Keratinocyte (primary cell): ENCODE measurements around the gene DPYSL4. TPM values are rescaled to one million over a fixed set of nuclear protein-coding genes. Genes with fewer than 3 reads are reported as not detected.

Experiments
- DNase-seq: peaks from one replicate; pipeline ENCODE4 v3.0.0-alpha.2; 2011; ENCODE audit warnings: low read depth, missing footprints, low spot score
- FAIRE-seq: peaks from 2 replicates; lab custom pipeline; 2011; peaks lifted over from hg19 to GRCh38; lab: Jason Lieb, UNC
- H2AFZ ChIP-seq: 2 replicates; pipeline ENCODE4 v1.6.0; 2012; ENCODE audit warnings: low read length, control low read depth, inconsistent platforms; ENCODE audit not compliant: control insufficient read depth
- H3K27ac ChIP-seq: 2 replicates; pipeline ENCODE4 v1.5.1; 2011; ENCODE audit warnings: low read length; ENCODE audit not compliant: control insufficient read depth, insufficient read depth
- H3K27me3 ChIP-seq: 3 replicates; pipeline ENCODE4 v1.6.0; 2011; ENCODE audit warnings: low read length; ENCODE audit not compliant: control insufficient read depth, insufficient read depth; ENCODE audit errors: extremely low read depth
- H3K36me3 ChIP-seq, 2 experiments: 2 replicates in 1 of 2; 3 replicates in 1 of 2; pipeline ENCODE4 v1.5.1; 2011; ENCODE audit warnings: low read length in 2 of 2, mild to moderate bottlenecking in 1 of 2; ENCODE audit not compliant: control insufficient read depth in 2 of 2, insufficient read depth in 2 of 2; ENCODE audit errors: extremely low read depth in 1 of 2
- H3K4me1 ChIP-seq: 3 replicates; pipeline ENCODE4 v1.5.1; 2011; ENCODE audit warnings: low read length; ENCODE audit not compliant: control insufficient read depth, insufficient read depth; ENCODE audit errors: extremely low read depth
- H3K4me2 ChIP-seq: 3 replicates; pipeline ENCODE4 v1.6.0; 2011; ENCODE audit warnings: low read depth, low read length; ENCODE audit not compliant: control insufficient read depth, insufficient read depth; ENCODE audit errors: extremely low read depth
- H3K4me3 ChIP-seq, 3 experiments: fragments of 200-600 bp in 1 of 3; sonication (generic) in 1 of 3; 2 replicates in 2 of 3; 3 replicates in 1 of 3; pipeline ENCODE4 v1.5.1; 2011 to 2016; ENCODE audit warnings: low read length in 3 of 3, mild to moderate bottlenecking in 3 of 3, control low read depth in 2 of 3, inconsistent platforms in 1 of 3, low read depth in 1 of 3, mixed read lengths in 1 of 3, mixed run types in 1 of 3, moderate library complexity in 1 of 3; ENCODE audit not compliant: control insufficient read depth in 2 of 3, insufficient read depth in 2 of 3; ENCODE audit errors: extremely low read depth in 1 of 3
- H3K79me2 ChIP-seq: 2 replicates; pipeline ENCODE4 v1.6.0; 2012; ENCODE audit warnings: low read length; ENCODE audit not compliant: control insufficient read depth, insufficient read depth
- H3K9ac ChIP-seq: 3 replicates; pipeline ENCODE4 v1.6.0; 2011; ENCODE audit warnings: low read length; ENCODE audit not compliant: control insufficient read depth, insufficient read depth; ENCODE audit errors: extremely low read depth
- H3K9me1 ChIP-seq: 3 replicates; pipeline ENCODE4 v1.6.0; 2011; ENCODE audit warnings: low read length; ENCODE audit not compliant: control insufficient read depth, insufficient read depth; ENCODE audit errors: extremely low read depth
- H3K9me3 ChIP-seq: 2 replicates; pipeline ENCODE4 v1.5.1; 2012; ENCODE audit warnings: low read depth, low read length; ENCODE audit not compliant: control insufficient read depth
- H4K20me1 ChIP-seq: 3 replicates; pipeline ENCODE4 v1.6.0; 2011; ENCODE audit warnings: low read length; ENCODE audit not compliant: control insufficient read depth, insufficient read depth; ENCODE audit errors: extremely low read depth
- EZH2 ChIP-seq: IDR thresholded peaks from one replicate; pipeline ENCODE4 v1.6.1; 2012; ENCODE audit warnings: inconsistent platforms, mild to moderate bottlenecking, low read length, moderate library complexity
- dilution Hi-C: fragments of 300-500 bp; cut with MboI; formaldehyde crosslinking; loops from one replicate; pipeline ENCODE4 v1.7.0; 2020; ENCODE audit warnings: low sequenced_read_pairs; ENCODE audit not compliant: extremely low pct_ligation_motif_present
- polyA plus RNA-seq, 5 experiments: library from polyadenylated mRNA; depleted of rRNA in 3 of 5; stranded (reverse) in 3 of 5; stranded (forward) in 1 of 5; unstranded in 1 of 5; fragments of >200 nt; gene quantifications; 1 replicate in 1 of 5; 2 replicates in 3 of 5; 3 replicates in 1 of 5; pipeline versions ENCODE4 v1.2.1 to v1.2.3, GENCODE V29; 2011 to 2012; ENCODE audit warnings: missing spikeins in 2 of 5, low read depth in 1 of 5, low replicate concordance in 1 of 5
- TF ChIP-seq, protein P1 (sequence below), 3 experiments: IDR thresholded peaks in 1 of 3; conservative IDR thresholded peaks in 1 of 3; optimal IDR thresholded peaks in 1 of 3; 2 replicates in 2 of 3; 3 replicates in 1 of 3; pipeline versions ENCODE3 to v1.5.1; 2011; ENCODE audit warnings: low read length in 3 of 3, mild to moderate bottlenecking in 3 of 3, moderate library complexity in 2 of 3, control low read depth in 1 of 3, inconsistent platforms in 1 of 3; ENCODE audit not compliant: insufficient read depth in 2 of 3; ENCODE audit errors: extremely low read depth in 1 of 3

The DPYSL4 gene
- polyA plus RNA-seq, 1 donor (not counting 4 experiments of a cell fraction or from before 2014, with no cell fraction given), result 7.4 TPM

DNA sequence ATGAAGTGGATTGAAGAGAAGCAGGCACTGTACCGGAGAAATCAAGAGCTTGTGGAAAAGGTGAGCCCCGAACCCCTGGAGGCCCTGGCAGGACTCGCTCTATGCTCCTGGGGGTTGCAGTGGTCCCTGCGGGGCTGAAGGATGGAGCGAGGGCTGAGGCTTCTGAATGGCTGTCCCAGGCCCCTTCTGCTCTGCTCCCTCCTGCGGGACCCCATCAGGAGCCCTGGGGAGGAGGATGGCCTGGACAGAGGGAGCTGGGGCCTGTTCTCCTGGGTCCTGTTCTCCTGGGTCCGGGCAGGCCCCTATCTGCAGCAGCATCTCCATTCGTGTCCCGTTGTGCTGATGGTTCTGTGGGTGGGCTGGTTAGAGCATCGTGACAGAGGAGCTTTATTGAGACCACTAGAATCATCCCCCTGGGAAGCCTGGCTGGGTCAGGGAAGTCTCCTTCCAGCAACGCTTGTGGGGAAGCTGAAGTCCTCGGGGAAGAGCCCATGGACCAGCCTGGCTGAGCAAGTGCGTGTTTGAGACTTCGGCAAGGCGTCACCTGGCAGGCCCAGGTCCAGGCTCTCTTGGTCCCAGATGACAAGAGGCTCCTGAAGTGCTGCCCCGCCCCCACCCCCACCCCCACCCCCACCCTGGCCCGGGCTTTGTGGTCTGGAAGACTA lies 41.1 kb upstream of the DPYSL4 start:
- dilution Hi-C loops, result no loop called here
- no peak for FAIRE-seq
- Histone ChIP-seq H2AFZ (no peak overlapping the region), H3K27me3 (no peaks in the 10 kb centered on the region), H3K36me3 (no peaks in the 10 kb centered on the region), H3K4me3 (no peak overlapping the region), H3K79me2 (no peaks in the 10 kb centered on the region), H3K9ac (no peak overlapping the region), H3K9me1 (no peaks in the 10 kb centered on the region), H3K27ac (no peak overlapping the region), H3K9me3 (no peaks in the 10 kb centered on the region), H3K4me1 (no peaks in the 10 kb centered on the region), H3K4me2 (no peak overlapping the region), H4K20me1 (no peaks in the 10 kb centered on the region)
- no peak for TF ChIP-seq EZH2
- TF ChIP-seq, protein P1, sequence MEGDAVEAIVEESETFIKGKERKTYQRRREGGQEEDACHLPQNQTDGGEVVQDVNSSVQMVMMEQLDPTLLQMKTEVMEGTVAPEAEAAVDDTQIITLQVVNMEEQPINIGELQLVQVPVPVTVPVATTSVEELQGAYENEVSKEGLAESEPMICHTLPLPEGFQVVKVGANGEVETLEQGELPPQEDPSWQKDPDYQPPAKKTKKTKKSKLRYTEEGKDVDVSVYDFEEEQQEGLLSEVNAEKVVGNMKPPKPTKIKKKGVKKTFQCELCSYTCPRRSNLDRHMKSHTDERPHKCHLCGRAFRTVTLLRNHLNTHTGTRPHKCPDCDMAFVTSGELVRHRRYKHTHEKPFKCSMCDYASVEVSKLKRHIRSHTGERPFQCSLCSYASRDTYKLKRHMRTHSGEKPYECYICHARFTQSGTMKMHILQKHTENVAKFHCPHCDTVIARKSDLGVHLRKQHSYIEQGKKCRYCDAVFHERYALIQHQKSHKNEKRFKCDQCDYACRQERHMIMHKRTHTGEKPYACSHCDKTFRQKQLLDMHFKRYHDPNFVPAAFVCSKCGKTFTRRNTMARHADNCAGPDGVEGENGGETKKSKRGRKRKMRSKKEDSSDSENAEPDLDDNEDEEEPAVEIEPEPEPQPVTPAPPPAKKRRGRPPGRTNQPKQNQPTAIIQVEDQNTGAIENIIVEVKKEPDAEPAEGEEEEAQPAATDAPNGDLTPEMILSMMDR (optimal IDR thresholded peaks at IDR 0.05 in 1 of 3, IDR thresholded peaks at IDR 0.05 in 1 of 3, conservative IDR thresholded peaks at IDR 0.05 in 1 of 3; ENCODE audit: extremely low read depth in 1 of 3, insufficient read depth in 2 of 3, low read length in 3 of 3), result no peak
- no peak for DNase-seq

DNA sequence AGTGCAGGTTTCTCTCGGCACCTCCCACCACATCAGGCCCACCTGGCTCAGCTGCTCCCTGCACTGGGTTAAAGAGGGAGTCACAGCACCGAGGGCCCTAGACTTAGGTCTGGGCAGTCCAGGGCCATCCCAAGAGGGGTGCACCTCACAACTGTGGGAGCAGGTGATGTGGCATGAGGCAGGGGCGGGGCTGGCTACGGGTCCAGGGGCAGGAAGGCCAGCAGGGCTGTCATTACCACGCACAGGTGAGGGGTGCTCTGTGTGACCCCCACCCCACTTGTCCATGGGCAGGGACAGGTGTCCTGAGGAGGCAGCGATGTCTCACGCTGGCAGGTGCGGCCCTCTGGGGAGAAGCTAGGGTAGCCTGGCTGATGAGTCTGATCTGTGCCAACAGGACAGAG lies 40.5 kb upstream of the DPYSL4 start:
- H3K4me3 ChIP-seq, result no peak overlapping the region
- H3K79me2 ChIP-seq, result no peaks in the 10 kb centered on the region
- FAIRE-seq, result no peak
- no peaks in the 10 kb centered on the region for H3K36me3 ChIP-seq
- no peak overlapping the region for H2AFZ ChIP-seq
- H3K27ac ChIP-seq, result no peak overlapping the region
- H3K9me3 ChIP-seq, result no peaks in the 10 kb centered on the region
- H3K9ac ChIP-seq, result no peak overlapping the region
- H4K20me1 ChIP-seq, result no peaks in the 10 kb centered on the region
- TF ChIP-seq, protein P1 (optimal IDR thresholded peaks at IDR 0.05 in 1 of 3, IDR thresholded peaks at IDR 0.05 in 1 of 3, conservative IDR thresholded peaks at IDR 0.05 in 1 of 3; ENCODE audit: extremely low read depth in 1 of 3, insufficient read depth in 2 of 3, low read length in 3 of 3), result no peak
- TF ChIP-seq EZH2, result no peak
- no peak for DNase-seq
- no peaks in the 10 kb centered on the region for H3K4me1 ChIP-seq
- no peaks in the 10 kb centered on the region for H3K27me3 ChIP-seq
- no peak overlapping the region for H3K4me2 ChIP-seq
- dilution Hi-C loops, result no loop called here
- H3K9me1 ChIP-seq, result no peaks in the 10 kb centered on the region
